ENCODE results near the gene TRMT61A.

- TF ChIP-seq, protein P1, sequence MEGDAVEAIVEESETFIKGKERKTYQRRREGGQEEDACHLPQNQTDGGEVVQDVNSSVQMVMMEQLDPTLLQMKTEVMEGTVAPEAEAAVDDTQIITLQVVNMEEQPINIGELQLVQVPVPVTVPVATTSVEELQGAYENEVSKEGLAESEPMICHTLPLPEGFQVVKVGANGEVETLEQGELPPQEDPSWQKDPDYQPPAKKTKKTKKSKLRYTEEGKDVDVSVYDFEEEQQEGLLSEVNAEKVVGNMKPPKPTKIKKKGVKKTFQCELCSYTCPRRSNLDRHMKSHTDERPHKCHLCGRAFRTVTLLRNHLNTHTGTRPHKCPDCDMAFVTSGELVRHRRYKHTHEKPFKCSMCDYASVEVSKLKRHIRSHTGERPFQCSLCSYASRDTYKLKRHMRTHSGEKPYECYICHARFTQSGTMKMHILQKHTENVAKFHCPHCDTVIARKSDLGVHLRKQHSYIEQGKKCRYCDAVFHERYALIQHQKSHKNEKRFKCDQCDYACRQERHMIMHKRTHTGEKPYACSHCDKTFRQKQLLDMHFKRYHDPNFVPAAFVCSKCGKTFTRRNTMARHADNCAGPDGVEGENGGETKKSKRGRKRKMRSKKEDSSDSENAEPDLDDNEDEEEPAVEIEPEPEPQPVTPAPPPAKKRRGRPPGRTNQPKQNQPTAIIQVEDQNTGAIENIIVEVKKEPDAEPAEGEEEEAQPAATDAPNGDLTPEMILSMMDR (conservative IDR thresholded peaks at IDR 0.05; ENCODE audit: low read depth, low read length): no peak
- no peak for TF ChIP-seq POLR2A (IDR thresholded peaks at IDR 0.05; ENCODE audit: low read depth, low read length)
- no peak for TF ChIP-seq NFE2L2 (IDR thresholded peaks at IDR 0.05; ENCODE audit: low read depth, low read length)
- TF ChIP-seq SMC3 (IDR thresholded peaks at IDR 0.05; ENCODE audit: low read depth, low read length): no peak
- TF ChIP-seq RFX5 (IDR thresholded peaks at IDR 0.05; ENCODE audit: low read depth, low read length): no peak
- no peak for TF ChIP-seq RAD21 (IDR thresholded peaks at IDR 0.05; ENCODE audit: low read length)
- TF ChIP-seq, protein P2, sequence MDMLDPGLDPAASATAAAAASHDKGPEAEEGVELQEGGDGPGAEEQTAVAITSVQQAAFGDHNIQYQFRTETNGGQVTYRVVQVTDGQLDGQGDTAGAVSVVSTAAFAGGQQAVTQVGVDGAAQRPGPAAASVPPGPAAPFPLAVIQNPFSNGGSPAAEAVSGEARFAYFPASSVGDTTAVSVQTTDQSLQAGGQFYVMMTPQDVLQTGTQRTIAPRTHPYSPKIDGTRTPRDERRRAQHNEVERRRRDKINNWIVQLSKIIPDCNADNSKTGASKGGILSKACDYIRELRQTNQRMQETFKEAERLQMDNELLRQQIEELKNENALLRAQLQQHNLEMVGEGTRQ (IDR thresholded peaks at IDR 0.05; ENCODE audit: low read depth, low read length): no peak
These were observed 2.6 kb downstream of the TRMT61A start for GRCh38 chr14:103531421-103532215.
